Measurements from ENCODE around the gene NACC2. TPM values are rescaled to one million over a fixed set of nuclear protein-coding genes. Genes with fewer than 3 reads are reported as not detected.

The NACC2 gene
- total and polyA plus RNA-seq, 7 donors, result 8.5 to 33.5 (median 18.4) TPM

GRCh38 chr9:136001231-136001630 is 93.9 kb downstream of the NACC2 start:
- intact Hi-C loops (cut with DNase I), result no loop called here
- no peak for ATAC-seq
- TF ChIP-seq CTCF (IDR thresholded peaks at IDR 0.05), result no peak
- H3K4me3 ChIP-seq, result no peak overlapping the region
- WGBS, 3 donors, result 61 to 74% (median 61%) methylated on average over 18 of the region's 18 CpGs
- H3K36me3 ChIP-seq (ENCODE audit: insufficient read depth in 1 of 2, low read depth in 1 of 2), result no peaks in the 10 kb centered on the region
- no peak for DNase-seq
- H3K9me3 ChIP-seq, result no peaks in the 10 kb centered on the region
- peaks cover 8% of the 10 kb centered on the region for H3K4me1 ChIP-seq
- H3K27me3 ChIP-seq (ENCODE audit: insufficient read depth in 3 of 3, low read length in 2 of 3), result no peaks in the 10 kb centered on the region
- no peak overlapping the region for H3K27ac ChIP-seq

DNA sequence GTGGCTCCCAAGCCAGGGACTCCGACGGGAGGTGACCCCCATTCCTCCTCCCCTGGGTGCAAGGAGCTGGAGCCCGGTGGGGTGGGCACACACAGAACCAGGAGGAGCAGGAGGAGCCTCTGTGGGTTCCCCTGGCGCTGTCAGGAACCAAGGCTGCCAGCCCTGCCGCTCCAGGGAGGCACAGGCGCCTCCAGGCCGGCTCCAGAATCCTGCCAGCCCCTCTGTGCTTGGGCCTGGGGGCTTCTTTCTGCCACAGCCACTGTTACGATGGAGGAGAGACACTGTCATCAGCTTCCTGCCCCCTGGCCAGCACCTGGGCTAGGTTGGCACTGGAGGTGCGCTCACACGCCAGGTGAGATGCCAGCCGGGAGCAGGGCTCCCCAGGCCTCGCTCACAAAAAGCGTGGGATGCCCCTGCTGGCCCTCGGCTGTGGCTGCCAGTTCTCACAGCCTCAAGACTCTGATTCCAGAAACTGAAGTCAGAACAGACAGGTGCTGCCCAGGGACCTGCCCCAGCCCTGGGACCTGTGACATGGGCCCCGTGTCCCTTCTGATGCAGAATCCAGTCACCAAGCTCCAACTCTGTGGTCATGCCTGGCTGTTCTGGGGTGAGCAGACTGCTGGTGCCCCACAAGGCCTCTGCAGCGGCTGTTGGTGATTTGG is 96.5 kb downstream of the NACC2 start:
- H3K9me3 ChIP-seq, result no peaks in the 10 kb centered on the region
- intact Hi-C loops (cut with DNase I), result no loop called here
- ATAC-seq (no peak), DNase-seq (no peak)
- no peak for TF ChIP-seq CTCF (IDR thresholded peaks at IDR 0.05)
- H3K27me3 ChIP-seq (ENCODE audit: insufficient read depth in 3 of 3, low read length in 2 of 3), result no peaks in the 10 kb centered on the region
- no peak overlapping the region for H3K4me3 ChIP-seq
- no peak overlapping the region for H3K27ac ChIP-seq
- H3K36me3 ChIP-seq (ENCODE audit: insufficient read depth in 1 of 2, low read depth in 1 of 2), result no peaks in the 10 kb centered on the region
- WGBS, 3 donors, result 91 to 96% (median 93%) methylated on average over 16 of the region's 16 CpGs
- H3K4me1 ChIP-seq, result peaks cover 6% of the 10 kb centered on the region

DNA sequence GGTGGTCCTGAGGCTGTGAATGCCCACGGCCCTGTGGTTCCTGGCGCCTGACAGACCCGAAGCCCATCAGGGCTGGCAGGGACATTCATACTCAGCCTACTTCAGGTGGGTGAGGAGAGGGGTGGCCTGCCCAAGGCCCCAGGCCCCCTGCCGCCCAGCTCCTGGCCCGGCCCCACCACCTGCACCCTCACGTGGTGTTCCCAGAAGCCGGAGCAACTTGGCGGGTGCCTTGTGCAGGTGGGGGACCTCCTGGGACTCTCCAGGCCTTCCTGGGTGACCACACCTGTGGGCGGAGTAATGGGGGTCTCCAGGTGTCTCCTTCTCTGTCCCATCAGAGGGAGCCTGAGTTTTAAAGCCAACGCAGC is 97.1 kb downstream of the NACC2 start:
- no peak for DNase-seq
- 79 to 81% (median 80%) methylated on average over 9 to 10 of the region's 10 CpGs for WGBS, 3 donors
- peaks cover 7% of the 10 kb centered on the region for H3K4me1 ChIP-seq
- TF ChIP-seq CTCF (IDR thresholded peaks at IDR 0.05), result no peak
- no peak for ATAC-seq
- no peaks in the 10 kb centered on the region for H3K9me3 ChIP-seq
- no peaks in the 10 kb centered on the region for H3K27me3 ChIP-seq (ENCODE audit: insufficient read depth in 3 of 3, low read length in 2 of 3)
- H3K27ac ChIP-seq, result no peak overlapping the region
- intact Hi-C loops (cut with DNase I), result no loop called here
- H3K4me3 ChIP-seq, result no peak overlapping the region
- H3K36me3 ChIP-seq (ENCODE audit: insufficient read depth in 1 of 2, low read depth in 1 of 2), result no peaks in the 10 kb centered on the region

DNA sequence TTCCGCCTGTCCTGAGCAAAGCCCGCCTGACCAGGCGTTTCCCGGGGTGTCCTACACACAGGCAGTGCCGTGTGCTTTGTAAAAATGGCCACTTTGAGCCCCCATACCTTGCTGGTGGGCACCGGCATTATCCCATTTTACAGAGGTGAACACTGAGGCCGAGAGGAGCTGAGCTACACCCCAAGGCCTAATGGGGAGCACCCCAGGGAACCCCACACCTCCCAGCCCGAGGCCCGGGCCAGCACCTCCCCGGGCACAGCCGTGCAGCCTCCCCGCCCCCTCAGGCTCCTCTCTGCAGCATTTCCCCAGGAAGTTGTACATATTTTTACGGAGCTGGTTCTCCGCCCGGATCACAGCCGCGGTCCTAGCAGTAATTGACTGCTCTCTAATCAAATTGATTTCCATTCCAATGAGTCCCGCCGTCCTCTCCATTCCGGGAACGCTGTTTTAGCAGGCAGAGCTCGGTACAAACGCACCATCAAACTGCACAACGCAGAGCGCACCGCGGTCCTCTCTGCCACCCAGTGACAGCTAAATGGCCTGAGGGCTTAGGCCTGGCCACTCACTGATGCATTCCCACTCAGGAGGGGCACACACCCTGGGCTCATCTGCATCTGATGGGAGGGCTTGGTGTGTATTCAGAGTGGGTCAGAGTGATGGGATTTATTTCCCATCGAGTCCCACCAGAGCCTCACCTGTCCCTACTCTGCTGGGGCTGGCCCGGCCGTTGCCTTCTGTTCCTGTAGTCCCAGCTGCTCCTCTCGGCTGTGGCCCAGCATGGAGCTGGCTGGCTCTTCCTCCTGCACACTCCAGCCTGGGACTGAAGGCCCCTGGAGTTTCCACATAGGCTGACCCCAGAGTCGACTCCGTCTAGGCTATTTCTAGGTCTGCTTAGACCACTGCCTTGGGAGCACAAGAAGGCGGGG is 97.7 kb downstream of the NACC2 start:
- no peak for ATAC-seq
- no peak overlapping the region for H3K27ac ChIP-seq
- H3K36me3 ChIP-seq (ENCODE audit: insufficient read depth in 1 of 2, low read depth in 1 of 2), result no peaks in the 10 kb centered on the region
- no peaks in the 10 kb centered on the region for H3K9me3 ChIP-seq
- no peak for TF ChIP-seq CTCF (IDR thresholded peaks at IDR 0.05)
- DNase-seq, result no peak
- peaks cover 0 to 3% (median 0%) of the 10 kb centered on the region in 3 donors for H3K27me3 ChIP-seq (ENCODE audit: insufficient read depth in 3 of 3, low read length in 2 of 3)
- intact Hi-C loops (cut with DNase I), result no loop called here
- 66 to 72% (median 67%) methylated on average over 33 to 34 of the region's 34 CpGs for WGBS, 3 donors
- peaks cover 13% of the 10 kb centered on the region for H3K4me1 ChIP-seq
- no peak overlapping the region for H3K4me3 ChIP-seq
